NB4 (cell line): ENCODE results near the gene CHERP.

ENCODE experiments used
- POLR2A ChIP-seq: IDR thresholded peaks from 2 replicates; pipeline ENCODE4 v1.6.1; 2011; ENCODE audit warnings: mild to moderate bottlenecking; ENCODE audit not compliant: insufficient read length; ENCODE audit errors: extremely low read depth
- TF ChIP-seq, protein P1 (sequence below): IDR thresholded peaks from one replicate; pipeline ENCODE4 v1.5.1; 2012; ENCODE audit warnings: low read depth, low read length
- TF ChIP-seq, protein P2 (sequence below): IDR thresholded peaks from 2 replicates; pipeline ENCODE4 v1.6.1; 2011; ENCODE audit warnings: low read depth, low read length

DNA sequence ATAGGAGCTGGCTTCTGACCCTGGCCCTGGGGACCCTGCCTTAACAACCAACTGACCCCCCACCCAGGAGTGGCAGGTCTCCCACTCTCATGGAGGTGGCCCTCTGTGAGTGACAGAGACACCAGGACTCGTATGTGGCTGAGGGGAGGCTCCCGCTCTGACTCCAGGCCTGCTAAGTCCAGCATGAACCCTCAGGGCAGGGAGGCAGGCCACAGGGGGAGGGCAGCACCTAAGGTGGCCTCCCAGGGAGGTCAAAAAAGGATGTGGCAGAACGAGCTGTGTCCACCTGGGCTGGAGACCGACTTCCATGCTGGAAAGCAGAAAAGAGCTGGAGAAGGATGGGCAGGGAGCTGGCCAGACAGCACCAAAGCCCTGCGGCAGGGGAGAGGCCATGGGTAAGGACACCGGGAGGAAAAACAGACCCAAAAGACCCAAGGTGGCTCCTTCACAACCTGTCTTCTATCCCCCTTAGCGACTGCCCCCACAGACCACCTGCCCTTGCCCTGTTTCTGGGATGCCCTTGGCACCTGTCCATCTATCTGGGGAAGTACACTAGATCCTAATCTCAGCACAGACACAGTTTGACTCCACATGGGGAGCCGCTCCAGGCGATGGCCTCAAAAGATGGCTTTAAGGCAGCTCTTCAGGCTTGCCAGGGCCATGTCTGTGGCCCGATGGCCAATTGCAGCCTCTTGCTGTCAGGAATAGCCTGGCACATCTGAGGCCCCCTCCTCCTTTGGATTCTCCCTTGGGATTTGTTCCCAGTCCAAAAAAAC, 40.4 kb upstream of the CHERP start:
- TF ChIP-seq, protein P1, sequence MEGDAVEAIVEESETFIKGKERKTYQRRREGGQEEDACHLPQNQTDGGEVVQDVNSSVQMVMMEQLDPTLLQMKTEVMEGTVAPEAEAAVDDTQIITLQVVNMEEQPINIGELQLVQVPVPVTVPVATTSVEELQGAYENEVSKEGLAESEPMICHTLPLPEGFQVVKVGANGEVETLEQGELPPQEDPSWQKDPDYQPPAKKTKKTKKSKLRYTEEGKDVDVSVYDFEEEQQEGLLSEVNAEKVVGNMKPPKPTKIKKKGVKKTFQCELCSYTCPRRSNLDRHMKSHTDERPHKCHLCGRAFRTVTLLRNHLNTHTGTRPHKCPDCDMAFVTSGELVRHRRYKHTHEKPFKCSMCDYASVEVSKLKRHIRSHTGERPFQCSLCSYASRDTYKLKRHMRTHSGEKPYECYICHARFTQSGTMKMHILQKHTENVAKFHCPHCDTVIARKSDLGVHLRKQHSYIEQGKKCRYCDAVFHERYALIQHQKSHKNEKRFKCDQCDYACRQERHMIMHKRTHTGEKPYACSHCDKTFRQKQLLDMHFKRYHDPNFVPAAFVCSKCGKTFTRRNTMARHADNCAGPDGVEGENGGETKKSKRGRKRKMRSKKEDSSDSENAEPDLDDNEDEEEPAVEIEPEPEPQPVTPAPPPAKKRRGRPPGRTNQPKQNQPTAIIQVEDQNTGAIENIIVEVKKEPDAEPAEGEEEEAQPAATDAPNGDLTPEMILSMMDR, result no peak
- TF ChIP-seq, protein P2, sequence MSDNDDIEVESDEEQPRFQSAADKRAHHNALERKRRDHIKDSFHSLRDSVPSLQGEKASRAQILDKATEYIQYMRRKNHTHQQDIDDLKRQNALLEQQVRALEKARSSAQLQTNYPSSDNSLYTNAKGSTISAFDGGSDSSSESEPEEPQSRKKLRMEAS, result no peak
- no peak for TF ChIP-seq POLR2A
